RKO (cell line): Measurements from ENCODE around the gene ZNF439.
"Not testable (repeated sequence)": the region's sequence is repeated elsewhere in the genome, so short reads cannot be mapped to it uniquely, and the experiment has no call there.

Experiments used
- DNase-seq: peaks from one replicate; pipeline ENCODE4 v3.0.0-alpha.2; 2016; ENCODE audit warnings: low spot score

Gene ZNF439

DNA sequence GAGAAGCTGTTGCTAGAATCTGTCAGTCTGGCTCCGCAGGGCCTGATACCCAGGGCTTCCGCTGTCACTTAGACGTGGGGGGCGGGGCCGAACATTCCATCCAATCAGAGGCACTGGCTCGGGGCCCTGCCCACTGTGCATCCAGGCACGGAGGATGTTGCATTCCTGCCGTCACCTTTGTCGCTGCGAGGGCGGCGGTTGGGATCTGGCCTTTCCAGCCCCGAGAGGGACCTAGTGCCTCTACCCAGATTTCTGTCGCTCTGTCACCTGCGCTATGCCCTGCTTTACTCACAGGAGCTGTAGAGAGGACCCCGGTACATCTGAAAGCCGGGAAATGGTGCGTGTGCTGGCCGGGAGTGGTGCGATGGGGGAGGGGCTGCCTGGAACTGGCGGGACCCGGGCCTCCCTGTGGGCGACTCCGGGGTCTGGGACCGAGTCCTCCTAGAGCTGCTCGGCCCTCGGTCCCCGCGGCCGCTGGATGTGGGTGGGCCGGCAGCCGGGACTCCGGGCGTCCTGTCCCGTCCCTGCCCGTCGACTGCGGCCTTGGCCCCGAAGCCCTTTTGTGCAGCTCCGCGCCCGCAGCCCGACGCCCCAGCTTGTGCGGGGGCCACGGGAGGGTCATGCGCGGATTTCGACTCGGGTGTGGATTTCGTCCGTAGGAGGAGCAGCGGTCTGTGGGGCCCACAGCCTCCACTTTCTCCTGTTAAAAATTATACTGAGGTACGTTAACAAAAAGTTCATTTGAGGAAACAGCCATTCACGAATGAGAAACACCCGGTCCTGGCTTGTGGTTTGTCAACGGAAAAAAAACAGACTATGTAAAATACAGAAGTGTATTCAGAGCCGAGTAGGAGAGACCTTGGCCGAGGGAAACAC is at the start of gene ZNF439:
Gene ZNF439, plus strand, starts transcription at position 133 of the 876 bp plus-strand sequence. Its CDS starts 142 bp downstream, at position 275.
- peak; percentile 83 for DNase-seq

DNA sequence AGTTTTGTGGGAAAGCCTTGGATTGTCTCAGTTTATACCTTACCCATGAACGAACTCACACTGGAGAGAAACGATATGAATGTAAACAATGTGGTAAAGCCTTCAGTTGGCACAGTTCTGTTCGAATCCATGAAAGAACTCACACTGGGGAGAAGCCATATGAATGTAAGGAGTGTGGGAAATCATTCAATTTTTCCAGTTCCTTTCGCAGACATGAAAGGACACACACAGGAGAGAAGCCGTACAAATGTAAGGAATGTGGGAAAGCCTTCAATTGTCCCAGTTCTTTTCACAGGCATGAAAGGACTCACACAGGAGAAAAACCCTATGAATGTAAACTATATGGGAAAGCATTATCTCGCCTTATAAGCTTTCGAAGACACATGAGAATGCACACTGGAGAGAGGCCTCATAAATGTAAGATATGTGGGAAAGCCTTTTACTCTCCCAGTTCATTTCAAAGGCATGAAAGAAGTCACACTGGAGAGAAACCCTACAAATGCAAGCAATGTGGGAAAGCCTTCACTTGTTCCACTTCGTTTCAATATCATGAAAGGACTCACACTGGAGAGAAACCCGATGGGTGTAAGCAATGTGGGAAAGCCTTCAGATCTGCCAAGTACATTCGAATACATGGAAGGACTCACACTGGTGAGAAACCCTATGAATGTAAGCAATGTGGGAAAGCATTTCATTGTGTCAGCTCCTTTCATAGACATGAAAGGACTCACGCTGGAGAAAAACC is 42.0 kb upstream of the ZNF439 start:
- DNase-seq: no peak

DNA sequence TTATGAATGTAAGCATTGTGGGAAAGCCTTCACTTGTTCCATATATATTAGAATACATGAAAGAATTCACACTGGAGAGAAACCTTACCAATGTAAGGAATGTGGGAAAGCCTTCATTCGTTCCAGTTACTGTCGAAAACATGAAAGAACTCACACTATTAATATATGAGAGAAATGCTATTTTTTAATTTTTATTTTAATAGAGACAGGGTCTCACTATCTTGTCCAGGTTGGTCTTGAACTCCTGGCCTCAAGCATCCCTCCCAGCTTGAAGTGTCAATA is 41.5 kb upstream of the ZNF439 start:
- DNase-seq: no peak

DNA sequence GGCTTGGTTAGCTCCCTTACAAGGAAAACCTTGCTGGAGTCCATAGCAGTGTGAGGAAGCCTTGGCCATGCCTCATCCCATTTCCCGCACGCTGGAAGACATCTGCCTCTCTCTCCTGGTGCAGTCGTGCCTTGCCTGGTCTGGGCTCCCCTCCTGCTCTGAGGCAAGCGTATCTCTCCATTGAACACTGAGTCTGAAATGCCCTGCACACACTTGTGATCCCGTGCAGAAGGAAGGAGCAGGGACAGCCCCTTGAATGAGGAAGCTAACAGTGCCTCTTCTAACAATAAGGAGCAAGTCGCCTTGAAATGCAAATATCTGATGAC is 34.9 kb upstream of the ZNF439 start:
- no peak for DNase-seq

DNA sequence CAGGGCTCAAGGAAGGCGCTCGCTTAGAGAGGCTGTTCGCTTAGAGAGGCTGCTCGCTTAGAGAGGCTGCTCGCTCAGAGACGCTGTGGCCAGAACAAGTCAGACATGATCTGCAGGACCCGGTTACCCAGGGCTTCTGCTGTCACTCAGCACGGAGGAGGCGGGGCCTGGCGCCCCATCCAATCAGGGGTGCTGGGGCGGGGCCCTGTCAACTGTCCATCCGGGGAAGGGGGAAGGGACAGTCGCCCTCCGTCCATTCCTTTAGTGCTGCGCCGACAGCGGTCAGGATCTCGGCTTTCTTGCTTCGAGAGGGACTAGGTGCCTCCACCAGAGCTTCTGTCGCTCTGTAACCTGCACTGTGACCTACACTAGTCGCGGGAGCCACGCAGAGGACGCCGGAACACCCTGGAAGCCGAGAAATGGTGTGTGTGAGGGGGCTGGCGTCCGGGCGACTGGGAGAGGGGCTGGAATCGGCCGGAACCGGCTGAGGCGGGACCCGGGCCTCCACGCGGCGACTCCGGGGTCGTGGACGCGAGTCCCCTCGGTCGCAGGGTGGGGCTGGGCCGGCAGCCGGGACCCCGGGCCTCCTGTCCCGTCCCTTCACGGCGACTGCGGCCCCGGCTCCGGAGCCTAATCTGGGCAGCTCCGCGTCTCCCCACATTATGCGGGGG is 34.4 kb upstream of the ZNF439 start, which contains the start of gene ZNF440:
Gene ZNF440, plus strand, starts transcription at position 245 of the 671 bp plus-strand sequence. Its CDS starts 175 bp downstream, at position 420.
- DNase-seq: peak; percentile 96

DNA sequence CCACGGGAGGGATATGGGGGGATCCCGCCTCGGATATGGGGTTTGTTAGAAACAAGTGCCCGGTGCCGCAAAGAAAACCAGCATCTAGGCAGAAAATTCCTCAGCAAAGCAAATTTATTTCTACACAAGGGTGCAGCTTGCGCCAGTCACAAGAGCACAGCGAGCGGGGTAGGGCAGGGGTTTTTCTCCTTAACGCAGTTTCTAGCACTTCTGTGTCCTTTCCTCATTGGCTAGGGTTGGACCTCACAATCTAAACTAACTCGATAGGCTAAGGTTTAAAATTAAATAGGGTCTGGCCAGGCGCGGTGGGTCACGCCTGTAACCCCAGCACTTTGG is 33.9 kb upstream of the ZNF439 start:
- peak; percentile 55 for DNase-seq

DNA sequence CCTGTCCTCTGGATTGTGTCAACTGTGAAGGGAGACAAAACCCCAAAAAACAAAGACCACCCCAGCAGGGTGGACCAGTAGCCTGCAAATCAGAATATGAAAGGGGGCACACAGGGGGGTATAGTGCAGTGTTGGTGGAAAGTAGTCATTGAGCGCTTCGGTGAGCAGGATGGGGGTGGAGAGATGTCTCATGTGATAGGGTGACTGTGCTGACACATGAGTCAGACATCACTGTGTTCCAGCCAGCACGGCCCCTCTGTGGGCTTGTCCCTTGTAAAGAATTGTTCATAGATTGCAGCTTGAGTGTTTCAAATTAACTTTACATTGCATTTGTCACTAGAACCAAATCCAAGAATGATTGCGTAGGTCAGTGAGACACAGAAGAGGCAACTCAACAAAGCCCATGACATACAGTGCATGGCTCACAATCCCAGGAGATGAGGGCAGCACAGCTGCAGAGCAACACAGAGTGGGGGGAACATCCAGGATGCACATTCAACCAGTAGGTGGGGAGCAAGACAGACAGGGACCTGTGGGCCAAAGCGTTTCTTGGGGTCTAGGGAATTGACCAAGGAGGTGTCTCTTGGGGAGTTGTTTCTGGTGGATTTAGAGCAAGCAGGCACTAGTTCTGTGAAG is 26.9 kb upstream of the ZNF439 start:
- peak; percentile 87 for DNase-seq

DNA sequence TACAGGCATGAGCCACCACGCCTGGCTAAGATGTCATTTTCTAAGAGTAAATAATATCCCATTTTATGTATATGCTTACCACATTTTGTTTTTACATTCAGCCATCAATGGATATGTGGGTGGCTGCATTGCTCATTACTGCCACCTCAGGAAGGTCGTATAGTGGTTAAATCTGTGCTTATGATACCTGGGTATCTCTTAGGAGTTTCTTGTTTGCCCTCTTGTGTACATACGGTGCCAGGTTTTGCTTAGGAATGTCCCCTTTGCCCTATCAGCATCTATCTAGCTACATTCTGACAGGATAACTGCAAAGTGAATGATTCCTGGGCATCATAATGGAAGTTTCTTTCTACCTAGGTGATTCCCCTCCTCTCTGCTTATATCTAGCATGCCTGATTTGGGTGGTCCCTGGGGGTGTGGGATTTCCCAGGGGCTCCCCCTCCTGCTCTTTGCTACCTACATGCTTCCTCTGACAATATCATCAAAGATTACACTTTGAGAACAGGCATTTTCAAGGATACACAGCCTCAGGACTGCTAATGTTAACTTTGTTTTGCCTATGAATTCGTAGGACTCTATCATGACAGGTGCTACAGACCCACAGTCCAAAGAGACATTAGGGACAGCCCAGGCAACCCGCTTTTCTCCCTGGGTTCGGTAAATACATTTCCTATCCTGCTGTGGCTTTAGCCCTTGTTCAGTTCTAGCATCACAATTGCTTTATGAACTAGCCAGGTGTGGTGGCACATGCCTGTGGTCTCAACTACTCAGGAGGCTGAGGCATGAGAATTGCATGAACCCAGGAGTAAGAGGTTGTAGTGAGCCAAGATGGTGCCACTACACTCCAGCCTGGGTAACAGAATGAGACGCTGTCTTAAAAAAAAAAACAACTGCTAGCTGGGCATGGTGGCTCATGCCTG is 19.3 kb upstream of the ZNF439 start:
- DNase-seq: not testable (repeated sequence)

DNA sequence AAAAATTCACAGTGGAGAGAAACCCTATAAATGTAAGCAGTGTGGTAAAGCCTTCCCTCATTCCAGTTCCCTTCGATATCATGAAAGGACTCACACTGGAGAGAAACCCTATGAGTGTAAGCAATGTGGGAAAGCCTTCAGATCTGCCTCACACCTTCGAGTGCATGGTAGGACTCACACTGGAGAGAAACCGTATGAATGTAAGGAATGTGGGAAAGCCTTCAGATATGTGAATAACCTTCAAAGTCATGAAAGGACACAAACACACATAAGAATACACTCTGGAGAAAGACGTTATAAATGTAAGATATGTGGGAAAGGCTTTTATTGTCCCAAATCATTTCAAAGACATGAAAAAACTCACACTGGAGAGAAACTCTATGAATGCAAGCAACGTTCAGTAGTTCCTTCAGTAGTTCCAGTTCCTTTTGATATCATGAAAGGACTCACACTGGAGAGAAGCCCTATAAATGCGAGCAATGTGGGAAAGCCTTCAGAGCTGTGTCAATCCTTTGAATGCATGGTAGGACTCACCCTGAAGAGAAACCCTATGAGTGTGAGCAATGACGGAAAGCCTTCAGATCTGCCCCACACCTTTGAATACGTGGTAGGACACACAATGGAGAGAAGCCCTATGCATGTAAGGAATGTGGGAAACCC is 16.1 kb upstream of the ZNF439 start:
- no peak for DNase-seq

DNA sequence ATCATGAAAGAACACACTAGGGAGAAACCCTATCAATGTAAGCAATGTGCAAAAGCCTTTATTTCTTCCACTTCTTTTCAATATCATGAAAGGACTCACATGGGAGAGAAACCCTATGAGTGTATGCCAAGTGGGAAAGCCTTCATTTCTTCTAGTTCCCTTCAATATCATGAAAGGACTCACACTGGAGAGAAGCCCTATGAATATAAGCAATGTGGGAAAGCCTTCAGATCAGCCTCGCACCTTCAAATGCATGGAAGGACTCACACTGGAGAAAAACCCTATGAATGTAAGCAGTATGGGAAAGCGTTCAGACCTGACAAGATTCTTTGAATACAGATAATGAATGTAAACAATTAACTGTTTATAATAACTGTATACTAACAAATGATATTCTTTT is 15.0 kb upstream of the ZNF439 start:
- DNase-seq: no peak

DNA sequence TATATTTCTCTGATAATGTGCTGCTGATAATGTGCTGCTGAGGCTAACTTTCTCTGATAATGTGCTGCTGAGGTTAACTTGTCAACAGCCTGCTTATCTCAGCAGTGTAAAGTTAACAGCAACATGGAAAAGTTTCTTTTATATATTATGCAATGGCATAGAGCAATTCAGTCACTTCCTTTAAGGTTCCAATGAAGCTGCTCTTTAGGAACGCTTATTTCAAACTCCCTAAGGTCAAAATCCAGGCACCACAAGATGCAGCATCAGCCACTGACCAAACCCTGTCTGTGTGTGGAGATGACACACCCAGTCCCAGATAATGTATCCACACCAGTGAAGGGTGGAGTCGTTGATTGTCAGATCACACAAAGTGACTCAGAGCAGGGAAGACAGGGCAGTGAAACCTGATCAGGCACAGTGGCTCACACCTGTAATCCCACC is 12.9 kb upstream of the ZNF439 start:
- DNase-seq: not testable (repeated sequence)

DNA sequence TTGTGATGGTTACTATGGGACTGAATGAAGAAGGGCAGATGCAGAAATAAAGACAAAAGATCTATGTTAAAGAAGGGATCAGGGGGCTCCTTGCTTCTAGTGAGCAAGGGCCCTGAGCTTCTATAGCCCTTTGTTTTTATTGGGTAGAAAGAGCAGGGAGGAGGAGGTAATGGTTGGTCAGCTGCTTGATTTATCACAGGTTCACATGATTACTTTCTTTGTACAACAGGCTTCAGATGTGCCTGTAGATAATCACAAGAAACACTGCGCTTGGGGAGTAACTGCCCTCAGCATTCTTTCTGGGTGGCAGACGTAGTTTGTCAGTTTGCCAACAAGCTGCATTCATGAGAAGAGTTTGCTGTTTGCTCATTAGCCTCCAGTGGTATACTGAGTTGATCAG is 4.8 kb upstream of the ZNF439 start:
- no peak for DNase-seq

DNA sequence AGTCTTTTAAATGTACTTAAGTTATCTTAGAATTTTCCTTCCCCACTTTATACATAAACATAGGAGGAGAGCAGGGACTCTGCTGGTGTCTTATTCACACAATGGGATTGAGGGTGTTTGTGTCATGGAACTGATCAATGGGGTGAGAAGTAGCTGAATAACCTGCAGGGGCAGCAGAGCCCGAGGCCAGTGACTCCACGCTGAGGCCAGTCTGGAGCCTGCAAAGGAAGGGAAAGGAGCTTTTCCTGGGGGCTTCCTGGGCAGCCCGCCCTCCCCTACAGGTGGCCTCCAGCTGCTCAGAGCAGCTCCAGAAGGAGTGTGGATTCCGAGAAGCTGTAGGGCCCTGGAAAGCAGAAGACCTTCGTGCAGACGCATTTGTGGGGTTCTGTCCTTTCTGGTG is 911 bp upstream of the ZNF439 start:
- DNase-seq: not testable (repeated sequence)

DNA sequence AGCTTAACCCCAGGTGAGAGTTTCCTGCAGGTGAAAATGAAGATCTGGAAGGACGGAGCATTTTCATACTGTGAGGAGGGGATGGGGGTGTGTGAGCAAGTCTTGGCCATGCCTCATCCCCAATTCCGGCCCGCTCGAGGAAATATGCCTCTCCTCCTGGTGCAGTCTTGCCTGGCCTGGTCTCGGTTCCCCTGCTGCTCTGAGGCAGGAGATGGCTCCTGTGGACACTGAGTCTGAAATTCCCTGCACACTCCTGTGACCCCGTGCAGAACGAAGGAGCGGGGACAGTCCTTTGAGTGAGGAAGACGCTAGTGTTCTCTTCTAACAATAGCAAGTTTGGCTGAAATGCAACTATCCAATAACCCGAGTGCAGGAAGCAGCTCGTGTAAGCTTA is 329 bp upstream of the ZNF439 start:
- no peak for DNase-seq

DNA sequence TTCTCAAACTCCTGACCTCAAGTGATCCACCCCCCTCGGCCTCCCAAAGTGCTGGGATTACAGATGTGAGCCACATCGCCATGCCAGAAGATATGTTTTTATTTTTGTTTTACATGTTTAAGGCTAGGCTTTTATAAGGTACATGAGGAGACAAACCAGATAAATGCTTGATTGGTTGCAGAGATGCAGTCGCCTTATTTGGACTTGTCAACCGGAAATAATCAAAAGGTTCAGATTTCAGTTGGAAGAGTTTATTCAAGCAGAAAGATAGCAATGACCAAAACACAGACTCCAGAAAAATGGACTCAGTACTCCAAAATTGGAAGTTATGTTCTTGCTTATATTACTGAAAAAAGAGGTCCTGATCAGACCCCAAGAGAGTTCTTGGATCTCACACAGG is 1.8 kb downstream of the ZNF439 start:
- not testable (repeated sequence) for DNase-seq

DNA sequence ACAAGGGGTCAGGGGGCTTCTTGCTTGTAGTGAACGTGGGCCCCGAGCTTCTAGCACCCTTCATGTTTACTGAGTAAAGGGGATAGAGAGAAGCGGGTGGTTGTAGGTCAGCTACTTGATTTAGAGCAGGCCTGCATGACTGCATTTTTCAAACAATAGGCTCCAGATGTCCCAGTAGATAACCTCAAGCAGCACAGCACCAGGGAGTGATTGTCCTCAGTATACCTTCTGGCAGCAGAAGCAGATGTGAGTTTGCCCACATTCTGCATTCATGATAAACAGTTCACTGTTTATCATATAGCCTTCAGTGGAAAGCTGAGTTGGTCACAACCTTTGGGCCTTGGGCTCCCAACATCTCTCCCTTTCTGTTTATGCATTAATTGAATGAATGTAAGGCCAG is 4.8 kb downstream of the ZNF439 start:
- DNase-seq: no peak

DNA sequence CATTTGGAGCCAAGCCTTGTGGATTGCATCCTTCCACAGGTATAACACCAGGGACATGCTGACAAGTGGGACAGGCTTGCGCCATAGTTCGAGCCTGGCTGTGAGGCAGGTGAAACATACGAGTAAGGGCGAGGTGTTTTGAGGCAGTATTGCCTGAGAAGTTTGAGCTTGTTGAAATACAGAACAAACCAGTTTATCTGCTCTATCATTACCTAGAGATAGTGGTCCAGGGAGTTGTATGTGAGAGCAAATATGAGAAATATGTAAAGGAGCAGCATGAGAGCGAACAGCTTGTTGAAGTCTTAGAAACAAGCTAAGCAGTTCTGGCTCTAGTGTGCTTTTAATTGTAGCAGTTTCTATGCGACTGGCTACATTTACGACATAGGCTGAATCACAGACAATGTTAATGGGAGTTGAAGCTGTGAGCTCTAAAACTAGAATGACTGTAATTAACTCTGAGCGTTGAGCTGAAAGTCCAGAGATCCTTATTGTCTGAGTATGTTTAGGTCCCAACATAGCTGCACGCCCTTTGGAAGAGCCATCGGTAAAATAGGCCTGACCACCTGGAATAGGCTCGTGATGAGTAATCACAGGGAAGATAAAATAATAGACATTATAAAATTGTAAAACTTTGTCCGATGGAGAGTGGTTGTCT is 8.2 kb downstream of the ZNF439 start:
- no peak for DNase-seq

DNA sequence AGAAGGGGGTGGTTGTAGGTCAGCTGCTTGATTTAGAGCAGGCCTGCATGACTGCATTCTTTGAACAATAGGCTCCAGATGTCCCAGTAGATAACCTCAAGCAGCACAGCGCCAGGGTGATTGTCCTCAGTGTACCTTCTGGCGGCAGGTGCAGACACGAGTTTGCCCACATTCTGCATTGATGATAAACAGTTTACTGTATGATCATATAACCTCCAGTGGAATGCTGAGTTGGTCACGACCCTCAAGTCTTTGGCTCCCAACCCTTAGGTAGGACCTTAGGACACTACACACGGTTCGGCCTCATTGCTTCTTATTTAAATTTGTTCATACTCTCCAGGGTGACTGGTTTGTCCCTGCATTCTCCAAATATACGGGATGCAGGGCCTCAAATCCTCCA is 12.2 kb downstream of the ZNF439 start:
- no peak for DNase-seq

DNA sequence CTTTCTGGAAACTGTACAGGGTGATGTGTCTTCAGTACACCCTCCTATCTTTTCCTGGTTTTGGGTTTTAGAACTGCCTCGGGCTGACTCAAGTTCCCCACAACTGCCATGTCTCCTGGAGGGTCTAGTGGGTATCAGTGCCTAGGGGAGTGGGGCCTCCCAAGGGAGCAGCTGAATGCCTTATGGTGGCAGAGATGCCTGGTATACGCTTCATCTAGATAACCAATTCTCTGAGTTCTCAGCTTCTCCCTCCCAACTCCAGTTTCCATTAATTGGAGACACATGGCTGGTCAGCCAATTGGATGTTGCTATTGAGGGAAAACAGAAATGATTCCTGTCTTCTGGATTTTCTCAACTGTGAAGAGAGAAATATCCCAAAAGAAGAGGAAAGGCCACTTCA is 12.8 kb downstream of the ZNF439 start:
- no peak for DNase-seq

DNA sequence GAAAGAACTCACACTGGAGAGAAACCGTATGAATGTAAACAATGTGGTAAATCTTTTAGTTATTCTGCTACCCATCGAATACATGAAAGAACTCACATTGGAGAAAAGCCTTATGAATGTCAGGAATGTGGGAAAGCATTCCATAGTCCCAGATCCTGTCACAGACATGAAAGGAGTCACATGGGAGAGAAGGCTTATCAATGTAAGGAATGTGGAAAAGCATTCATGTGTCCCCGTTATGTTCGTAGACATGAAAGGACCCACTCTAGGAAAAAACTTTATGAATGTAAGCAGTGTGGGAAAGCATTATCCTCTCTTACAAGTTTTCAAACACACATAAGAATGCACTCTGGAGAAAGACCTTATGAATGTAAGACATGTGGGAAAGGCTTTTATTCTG is 19.2 kb downstream of the ZNF439 start:
- not testable (repeated sequence) for DNase-seq
